Stimulated activated memory B cell treated with anti-CD40 and anti-IgM and Interleukin-4, amounts not matched to agents 10 μg/mL and 1 μg/mL and 100 μg/mL, for 72 hours (primary cell): ENCODE results near the gene ZDHHC8.

ENCODE experiments used
- ATAC-seq: fragments of 150-1000 bp; cut with Tn5 transposase; 2 replicates; pipeline ENCODE4 v1.10.0; 2021
- H3K27ac Mint-ChIP-seq: one replicate; pipeline ENCODE4 v1.8.0; 2022; ENCODE audit warnings: mild to moderate bottlenecking, mixed read lengths
- H3K27me3 Mint-ChIP-seq: one replicate; pipeline ENCODE4 v1.8.0; 2022; ENCODE audit warnings: mixed read lengths
- H3K36me3 Mint-ChIP-seq: one replicate; pipeline ENCODE4 v1.8.0; 2022; ENCODE audit warnings: mixed read lengths
- H3K4me1 Mint-ChIP-seq: one replicate; pipeline ENCODE4 v1.8.0; 2022; ENCODE audit warnings: mixed read lengths
- H3K4me3 Mint-ChIP-seq: one replicate; pipeline ENCODE4 v1.8.0; 2022; ENCODE audit warnings: mild to moderate bottlenecking, moderate library complexity, mixed read lengths
- H3K9me3 Mint-ChIP-seq: one replicate; pipeline ENCODE4 v1.8.0; 2022; ENCODE audit warnings: mixed read lengths

Gene ZDHHC8

GRCh38 chr22:20131597-20131858 lies at the start of gene ZDHHC8:
Gene ZDHHC8, plus strand, starts transcription at chr22:20131804. Its CDS starts 144 bp downstream, at chr22:20131948.
- peaks cover 17% of the 10 kb centered on the region for H3K36me3 Mint-ChIP-seq
- peaks cover 54% of the 10 kb centered on the region for H3K4me1 Mint-ChIP-seq
- peak; percentile 78 for ATAC-seq
- peak within 1 kb of the TSS; percentile 77 for H3K4me3 Mint-ChIP-seq
- no peaks in the 10 kb centered on the region for H3K9me3 Mint-ChIP-seq
- peak within 1 kb of the TSS; percentile 57 for H3K27ac Mint-ChIP-seq
- no peaks in the 10 kb centered on the region for H3K27me3 Mint-ChIP-seq

GRCh38 chr22:20083157-20083890 lies 48.3 kb upstream of the ZDHHC8 start:
- peak overlapping the region; percentile 10 for H3K27ac Mint-ChIP-seq
- H3K9me3 Mint-ChIP-seq: no peaks in the 10 kb centered on the region
- H3K4me3 Mint-ChIP-seq: no peak overlapping the region
- ATAC-seq: no peak
- no peaks in the 10 kb centered on the region for H3K27me3 Mint-ChIP-seq
- H3K4me1 Mint-ChIP-seq: peaks cover 51% of the 10 kb centered on the region
- peaks cover 23% of the 10 kb centered on the region for H3K36me3 Mint-ChIP-seq

- Mint-ChIP-seq H3K27me3 (no peaks in the 10 kb centered on the region), H3K4me1 (peaks cover 51% of the 10 kb centered on the region), H3K36me3 (peaks cover 30% of the 10 kb centered on the region), H3K9me3 (no peaks in the 10 kb centered on the region), H3K27ac (peak overlapping the region; percentile 10), H3K4me3 (no peak overlapping the region)
- ATAC-seq: no peak
Observed at GRCh38 chr22:20083891-20084546, 47.6 kb upstream of the ZDHHC8 start.

- no peaks in the 10 kb centered on the region for H3K9me3 Mint-ChIP-seq
- no peak for ATAC-seq
- peaks cover 51% of the 10 kb centered on the region for H3K4me1 Mint-ChIP-seq
- H3K27ac Mint-ChIP-seq: no peak overlapping the region
- H3K36me3 Mint-ChIP-seq: peaks cover 37% of the 10 kb centered on the region
- no peaks in the 10 kb centered on the region for H3K27me3 Mint-ChIP-seq
- H3K4me3 Mint-ChIP-seq: no peak overlapping the region
Observed at GRCh38 chr22:20084547-20085413, 46.8 kb upstream of the ZDHHC8 start.

- Mint-ChIP-seq H3K9me3 (no peaks in the 10 kb centered on the region), H3K4me3 (no peak overlapping the region), H3K27ac (no peak overlapping the region), H3K36me3 (peaks cover 46% of the 10 kb centered on the region), H3K4me1 (peaks cover 49% of the 10 kb centered on the region), H3K27me3 (no peaks in the 10 kb centered on the region)
- ATAC-seq: no peak
Observed at GRCh38 chr22:20085651-20086050, 46.0 kb upstream of the ZDHHC8 start.

- Mint-ChIP-seq H3K27ac (no peak overlapping the region), H3K4me3 (no peak overlapping the region), H3K36me3 (peaks cover 51% of the 10 kb centered on the region), H3K27me3 (no peaks in the 10 kb centered on the region), H3K4me1 (peaks cover 44% of the 10 kb centered on the region), H3K9me3 (no peaks in the 10 kb centered on the region)
- ATAC-seq: no peak
Observed at GRCh38 chr22:20086101-20086599, 45.5 kb upstream of the ZDHHC8 start.

DNA sequence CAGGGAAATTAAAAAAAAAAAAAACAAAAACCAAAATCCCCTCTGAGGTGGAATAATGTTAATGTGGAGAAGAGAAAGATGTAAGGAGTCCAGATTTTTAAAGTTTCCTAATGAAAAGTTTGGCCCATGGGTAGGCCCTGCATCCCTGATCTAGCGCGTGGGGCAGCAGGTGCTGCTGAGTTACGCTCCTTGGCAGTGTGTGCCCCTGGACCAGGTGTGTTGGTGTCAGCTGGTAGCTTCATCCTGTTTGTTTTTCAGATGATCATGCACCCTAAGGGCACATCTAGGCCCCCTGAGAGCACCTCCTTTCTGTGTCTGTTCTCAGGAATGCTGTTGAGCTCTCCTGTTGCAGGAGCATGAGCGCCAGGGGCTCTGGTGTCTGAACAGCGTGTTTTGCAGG lies 44.8 kb upstream of the ZDHHC8 start:
- no peak for ATAC-seq
- peaks cover 57% of the 10 kb centered on the region for H3K36me3 Mint-ChIP-seq

GRCh38 chr22:20087319-20088262 lies 44.0 kb upstream of the ZDHHC8 start:
- Mint-ChIP-seq H3K4me3 (no peak overlapping the region), H3K9me3 (no peaks in the 10 kb centered on the region), H3K27me3 (no peaks in the 10 kb centered on the region), H3K4me1 (peaks cover 30% of the 10 kb centered on the region), H3K27ac (no peak overlapping the region), H3K36me3 (peaks cover 66% of the 10 kb centered on the region)
- no peak for ATAC-seq

More for the DNA sequence above, 44.8 kb upstream of the ZDHHC8 start:
- peaks cover 38% of the 10 kb centered on the region for H3K4me1 Mint-ChIP-seq
- no peaks in the 10 kb centered on the region for H3K9me3 Mint-ChIP-seq
- H3K27me3 Mint-ChIP-seq: no peaks in the 10 kb centered on the region
- H3K27ac Mint-ChIP-seq: no peak overlapping the region
- no peak overlapping the region for H3K4me3 Mint-ChIP-seq

GRCh38 chr22:20088263-20088648 lies 43.3 kb upstream of the ZDHHC8 start:
- H3K4me1 Mint-ChIP-seq: peaks cover 23% of the 10 kb centered on the region
- no peak overlapping the region for H3K27ac Mint-ChIP-seq
- no peak for ATAC-seq
- peaks cover 69% of the 10 kb centered on the region for H3K36me3 Mint-ChIP-seq
- H3K27me3 Mint-ChIP-seq: no peaks in the 10 kb centered on the region
- H3K4me3 Mint-ChIP-seq: no peak overlapping the region
- H3K9me3 Mint-ChIP-seq: no peaks in the 10 kb centered on the region

- H3K4me3 Mint-ChIP-seq: no peak overlapping the region
- ATAC-seq: no peak
- no peak overlapping the region for H3K27ac Mint-ChIP-seq
- no peaks in the 10 kb centered on the region for H3K9me3 Mint-ChIP-seq
- peaks cover 12% of the 10 kb centered on the region for H3K4me1 Mint-ChIP-seq
- peaks cover 80% of the 10 kb centered on the region for H3K36me3 Mint-ChIP-seq
- no peaks in the 10 kb centered on the region for H3K27me3 Mint-ChIP-seq
Observed at GRCh38 chr22:20089226-20089976, 42.2 kb upstream of the ZDHHC8 start.

GRCh38 chr22:20089977-20090729 lies 41.5 kb upstream of the ZDHHC8 start:
- Mint-ChIP-seq H3K9me3 (no peaks in the 10 kb centered on the region), H3K27ac (no peak overlapping the region), H3K27me3 (no peaks in the 10 kb centered on the region), H3K36me3 (peaks cover 86% of the 10 kb centered on the region), H3K4me3 (no peak overlapping the region), H3K4me1 (peaks cover 7% of the 10 kb centered on the region)
- no peak for ATAC-seq

GRCh38 chr22:20090730-20091240 lies 40.8 kb upstream of the ZDHHC8 start:
- peaks cover 92% of the 10 kb centered on the region for H3K36me3 Mint-ChIP-seq
- H3K4me3 Mint-ChIP-seq: no peak overlapping the region
- H3K27ac Mint-ChIP-seq: no peak overlapping the region
- ATAC-seq: no peak
- H3K4me1 Mint-ChIP-seq: peaks cover 7% of the 10 kb centered on the region
- no peaks in the 10 kb centered on the region for H3K27me3 Mint-ChIP-seq
- no peaks in the 10 kb centered on the region for H3K9me3 Mint-ChIP-seq

DNA sequence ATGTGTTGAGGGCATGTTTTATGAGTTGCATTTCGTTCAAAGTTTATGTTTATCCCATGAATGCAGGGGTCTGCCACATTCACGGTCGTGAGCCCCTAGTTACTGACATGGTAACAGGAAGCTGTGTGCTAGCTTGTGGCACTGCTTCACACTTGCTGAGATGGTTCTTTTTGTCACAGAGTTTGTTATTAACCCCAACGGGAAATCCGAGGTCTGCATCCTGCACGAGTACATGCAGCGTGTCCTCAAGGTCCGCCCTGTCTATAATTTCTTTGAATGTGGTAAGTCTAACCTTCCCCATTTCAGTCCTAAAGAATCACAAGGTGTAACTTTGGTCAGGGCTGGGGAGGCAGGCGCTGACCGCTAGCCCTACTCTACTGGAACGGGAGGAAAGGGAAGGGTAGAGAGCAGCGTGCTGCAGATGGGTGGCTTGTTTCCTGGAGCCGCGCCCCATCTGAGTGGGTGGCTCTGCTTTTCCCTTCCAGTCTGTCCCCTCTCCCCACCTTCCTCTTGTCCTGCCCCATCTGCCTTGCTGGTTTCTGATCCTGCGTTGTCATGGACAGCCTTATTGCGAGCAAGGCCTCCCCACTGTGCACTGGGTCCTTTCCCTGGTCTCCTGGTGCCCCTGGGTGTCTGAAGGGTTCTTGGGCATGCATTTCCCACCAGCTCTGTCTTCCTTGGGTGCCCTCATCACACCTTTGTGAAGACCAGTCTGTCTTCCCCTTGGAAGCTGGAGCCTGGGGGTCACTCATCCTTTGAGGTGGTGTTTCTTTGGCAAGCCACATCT lies 39.7 kb upstream of the ZDHHC8 start:
- Mint-ChIP-seq H3K4me1 (no peaks in the 10 kb centered on the region), H3K27me3 (no peaks in the 10 kb centered on the region), H3K9me3 (no peaks in the 10 kb centered on the region), H3K36me3 (peaks cover 94% of the 10 kb centered on the region), H3K27ac (no peak overlapping the region), H3K4me3 (no peak overlapping the region)
- no peak for ATAC-seq
